HCT116 (cell line): ENCODE measurements around the gene AS3MT. TPM values are rescaled to one million over a fixed set of nuclear protein-coding genes. Genes with fewer than 3 reads are reported as not detected.

ENCODE experiments used
- ATAC-seq: fragments of 200-7000 bp; cut with Tn5 transposase; 2 replicates; pipeline ENCODE4 v1.9.1; 2020; ENCODE audit warnings: mild to moderate bottlenecking, moderate library complexity
- BruUV-seq: library from RNA; stranded (reverse); fragments of 400-500 nt; replicated peaks from 2 replicates; lab custom pipeline; 2021; lab: Mats Ljungman, UMichigan
- CTCF ChIA-PET: fragments of 300-600 bp; sonication (Branson Sonifier 250); formaldehyde crosslinking; loops from one replicate; lab custom pipeline; 2021; ENCODE audit warnings: antibody characterized with exemption; lab: Charles Lee
- POLR2A ChIA-PET: fragments of 300-600, 350-600 bp; sonication (Branson Sonifier 250); formaldehyde crosslinking; loops from one replicate; lab custom pipeline; 2021; ENCODE audit warnings: antibody characterized with exemption; lab: Charles Lee
- RAD21 ChIA-PET, 2 experiments: fragments of 300-600 bp; sonication (Branson Sonifier 250); formaldehyde crosslinking; loops; one replicate each; lab custom pipeline; 2023; ENCODE audit warnings: low total read pairs in 2 of 2; ENCODE audit not compliant: uncharacterized antibody in 2 of 2, unreplicated experiment in 2 of 2, low non-redundant PET in 1 of 2; lab: Charles Lee
- DNase-seq: peaks from one replicate; pipeline ENCODE4 v3.0.0-alpha.2; 2010; ENCODE audit warnings: low read depth, low spot score
- H2AFZ ChIP-seq: fragments of 200-600 bp; shearing (Covaris generic), sonication (generic); 2 replicates; pipeline ENCODE4 v1.6.1; 2017; ENCODE audit warnings: low read depth, mixed run types, mixed read lengths, antibody characterized with exemption, low read length; ENCODE audit not compliant: poor library complexity, severe bottlenecking
- H3K27ac ChIP-seq: 2 replicates; pipeline ENCODE4 v1.5.1; 2012; ENCODE audit warnings: low read depth, low read length
- H3K27me3 ChIP-seq: fragments of 200-600 bp; sonication (generic); 2 replicates; pipeline ENCODE4 v1.6.1; 2016; ENCODE audit warnings: mixed run types, low read length, mixed read lengths; ENCODE audit not compliant: insufficient read depth
- H3K36me3 ChIP-seq, 2 experiments: fragments of 200-500 bp in 1 of 2; fragments of 200-600 bp in 1 of 2; sonication (Bioruptor generic) in 1 of 2; sonication (generic) in 1 of 2; 2 replicates each; pipeline versions ENCODE4 v1.5.1 to v1.6.1; 2014 to 2016; ENCODE audit warnings: low read length in 2 of 2, inconsistent platforms in 1 of 2, mixed read lengths in 1 of 2, mixed run types in 1 of 2; ENCODE audit not compliant: insufficient read depth in 2 of 2, control insufficient read depth in 1 of 2
- H3K4me1 ChIP-seq, 2 experiments: fragments of 200-600 bp in 1 of 2; sonication (generic) in 1 of 2; 2 replicates each; pipeline versions ENCODE4 v1.5.1 to v1.6.1; 2012 to 2017; ENCODE audit warnings: low read length in 2 of 2, inconsistent platforms in 1 of 2, mild to moderate bottlenecking in 1 of 2, mixed read lengths in 1 of 2, mixed run types in 1 of 2, moderate library complexity in 1 of 2; ENCODE audit not compliant: insufficient read depth in 2 of 2, control insufficient read depth in 1 of 2
- H3K4me2 ChIP-seq: fragments of 200-600 bp; sonication (generic); 2 replicates; pipeline ENCODE4 v1.6.1; 2017; ENCODE audit warnings: mixed run types, low read length, mixed read lengths
- H3K4me3 ChIP-seq, 2 experiments: fragments of 200-600 bp in 1 of 2; sonication (generic) in 1 of 2; replicated peaks in 1 of 2; 2 replicates each; pipeline ENCODE4 v1.5.1; 2011 to 2016; ENCODE audit warnings: low read length in 2 of 2, control low read depth in 1 of 2, low read depth in 1 of 2, mild to moderate bottlenecking in 1 of 2, mixed read lengths in 1 of 2, mixed run types in 1 of 2
- H3K79me2 ChIP-seq: fragments of 200-600 bp; sonication (generic); 2 replicates; pipeline ENCODE4 v1.6.1; 2017; ENCODE audit warnings: mild to moderate bottlenecking, mixed run types, low read length, moderate library complexity, mixed read lengths; ENCODE audit not compliant: insufficient read depth
- H3K9ac ChIP-seq: fragments of 200-600 bp; sonication (generic); 2 replicates; pipeline ENCODE4 v1.6.1; 2016; ENCODE audit warnings: low read length, mixed read lengths
- H3K9me2 ChIP-seq: fragments of 200-600 bp; sonication (generic), shearing (Covaris generic); 2 replicates; pipeline ENCODE4 v1.6.1; 2017; ENCODE audit warnings: mixed run types, mild to moderate bottlenecking, moderate library complexity; ENCODE audit not compliant: insufficient read depth
- H3K9me3 ChIP-seq, 2 experiments: fragments of 200-500 bp in 1 of 2; fragments of 200-600 bp in 1 of 2; sonication (Bioruptor generic) in 1 of 2; sonication (generic) in 1 of 2; 2 replicates each; pipeline ENCODE4 v1.6.1; 2014 to 2017; ENCODE audit warnings: low read length in 2 of 2, mixed read lengths in 2 of 2, inconsistent platforms in 1 of 2, low read depth in 1 of 2, mild to moderate bottlenecking in 1 of 2, mixed run types in 1 of 2, moderate library complexity in 1 of 2; ENCODE audit not compliant: control insufficient read depth in 1 of 2, insufficient read depth in 1 of 2
- H4K20me1 ChIP-seq: fragments of 200-600 bp; sonication (generic), shearing (Covaris generic); 2 replicates; pipeline ENCODE4 v1.6.1; 2017; ENCODE audit warnings: mixed run types, mild to moderate bottlenecking, moderate library complexity; ENCODE audit not compliant: insufficient read depth
- CEBPB ChIP-seq: IDR thresholded peaks from 2 replicates; pipeline ENCODE4 v1.6.1; 2012; ENCODE audit warnings: low read depth
- EZH2 ChIP-seq: fragments of 200-600 bp; sonication (generic); IDR thresholded peaks from 2 replicates; pipeline ENCODE4 v1.6.1; 2017; ENCODE audit warnings: antibody characterized with exemption, mixed run types
- EZH2phosphoT487 ChIP-seq: fragments of 200-600 bp; IDR thresholded peaks from 2 replicates; pipeline ENCODE4 v1.6.1; 2018; ENCODE audit warnings: antibody characterized with exemption, borderline replicate concordance
- FOSL1 ChIP-seq: IDR thresholded peaks from 2 replicates; pipeline ENCODE4 v1.6.1; 2012; ENCODE audit warnings: low read depth
- POLR2A ChIP-seq: IDR thresholded peaks from 2 replicates; pipeline ENCODE4 v1.7.0; 2011; ENCODE audit warnings: borderline replicate concordance; ENCODE audit not compliant: insufficient read depth, insufficient read length; ENCODE audit errors: extremely low read depth
- POLR2AphosphoS5 ChIP-seq: IDR thresholded peaks from 2 replicates; pipeline ENCODE4 v1.6.1; 2011; ENCODE audit warnings: mild to moderate bottlenecking, low read depth, low read length, moderate library complexity
- RAD21 ChIP-seq: IDR thresholded peaks from 2 replicates; pipeline ENCODE4 v1.6.1; 2012; ENCODE audit warnings: low read depth, mild to moderate bottlenecking
- SIN3A ChIP-seq: IDR thresholded peaks from 2 replicates; pipeline ENCODE4 v1.6.1; 2012; ENCODE audit warnings: low read depth
- SP1 ChIP-seq: IDR thresholded peaks from 2 replicates; pipeline ENCODE4 v1.6.1; 2012; ENCODE audit warnings: low read depth
- TCF7L2 ChIP-seq: IDR thresholded peaks from 2 replicates; pipeline ENCODE4 v1.7.0; 2011; ENCODE audit warnings: borderline replicate concordance, inconsistent platforms; ENCODE audit not compliant: insufficient read depth, insufficient read length; ENCODE audit errors: extremely low read depth
- YY1 ChIP-seq: IDR thresholded peaks from 2 replicates; pipeline ENCODE4 v1.6.1; 2011; ENCODE audit warnings: low read length, low read depth, moderate library complexity, mild to moderate bottlenecking; ENCODE audit not compliant: insufficient replicate concordance; ENCODE audit errors: extremely low read depth
- intact Hi-C: fragments of 100-400 bp; cut with micrococcal nuclease; formaldehyde crosslinking; loops from 2 replicates; pipeline ENCODE4 v1.10.0; 2022
- total RNA-seq: library from RNA; stranded (reverse); gene quantifications from one replicate; pipeline ENCODE4 v1.2.1, GENCODE V29; 2021; ENCODE audit not compliant: unreplicated experiment
- TF ChIP-seq, protein P1 (sequence below): IDR thresholded peaks from 2 replicates; pipeline ENCODE4 v1.6.1; 2012
- TF ChIP-seq, protein P2 (sequence below): IDR thresholded peaks from 2 replicates; pipeline ENCODE4 v1.6.1; 2012

AS3MT gene
- total RNA-seq, 1 experiment from 2014 or later = 0.79 TPM

GRCh38 chr10:102856758-102857424 lies 12.4 kb upstream of the AS3MT start (continued):
- TF ChIP-seq YY1 (no peak), EZH2phosphoT487 (no peak), RAD21 (no peak), SIN3A (no peak), CEBPB (no peak), TCF7L2 (no peak), POLR2A (no peak), POLR2AphosphoS5 (no peak)
- TF ChIP-seq, protein P1, sequence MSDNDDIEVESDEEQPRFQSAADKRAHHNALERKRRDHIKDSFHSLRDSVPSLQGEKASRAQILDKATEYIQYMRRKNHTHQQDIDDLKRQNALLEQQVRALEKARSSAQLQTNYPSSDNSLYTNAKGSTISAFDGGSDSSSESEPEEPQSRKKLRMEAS = no peak

GRCh38 chr10:102859911-102860310 lies 9.4 kb upstream of the AS3MT start:
- Histone ChIP-seq H3K27ac (no peak overlapping the region), H3K27me3 (no peaks in the 10 kb centered on the region), H3K79me2 (peaks cover 17% of the 10 kb centered on the region), H3K36me3 (peaks cover 0 to 3% of the 10 kb centered on the region in 2 experiments; a peak in 1 of 4 replicates), H3K9me2 (no peaks in the 10 kb centered on the region), H3K9me3 (no peaks in the 10 kb centered on the region), H2AFZ (no peak overlapping the region), H3K4me1 (peaks cover 14% of the 10 kb centered on the region in 2 experiments), H3K4me3 (no peak overlapping the region), H3K4me2 (no peak overlapping the region), H3K9ac (no peak overlapping the region), H4K20me1 (no peaks in the 10 kb centered on the region; the same call in 1 of the 2 replicates)
- ChIA-PET CTCF (interaction anchor here (1.4 kb wide), 1 partner anchor 8 kb away, joined by 4 read pairs; no protein-coding TSS in a partner anchor), RAD21 (no interaction called here), POLR2A (no interaction called here)
- intact Hi-C loops = no loop called here
- DNase-seq (no peak), ATAC-seq (no peak)
- BruUV-seq = no TSS peak
- TF ChIP-seq SP1 (no peak), FOSL1 (no peak), EZH2 (no peak)
- TF ChIP-seq, protein P2, sequence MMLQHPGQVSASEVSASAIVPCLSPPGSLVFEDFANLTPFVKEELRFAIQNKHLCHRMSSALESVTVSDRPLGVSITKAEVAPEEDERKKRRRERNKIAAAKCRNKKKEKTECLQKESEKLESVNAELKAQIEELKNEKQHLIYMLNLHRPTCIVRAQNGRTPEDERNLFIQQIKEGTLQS = no peak
